Measurements from ENCODE around the gene CCDC12. TPM values are rescaled to one million over a fixed set of nuclear protein-coding genes. Genes with fewer than 3 reads are reported as not detected.

Gene CCDC12
- polyA plus RNA-seq, 4 donors = 59.7 to 84.5 (median 76.0) TPM

DNA sequence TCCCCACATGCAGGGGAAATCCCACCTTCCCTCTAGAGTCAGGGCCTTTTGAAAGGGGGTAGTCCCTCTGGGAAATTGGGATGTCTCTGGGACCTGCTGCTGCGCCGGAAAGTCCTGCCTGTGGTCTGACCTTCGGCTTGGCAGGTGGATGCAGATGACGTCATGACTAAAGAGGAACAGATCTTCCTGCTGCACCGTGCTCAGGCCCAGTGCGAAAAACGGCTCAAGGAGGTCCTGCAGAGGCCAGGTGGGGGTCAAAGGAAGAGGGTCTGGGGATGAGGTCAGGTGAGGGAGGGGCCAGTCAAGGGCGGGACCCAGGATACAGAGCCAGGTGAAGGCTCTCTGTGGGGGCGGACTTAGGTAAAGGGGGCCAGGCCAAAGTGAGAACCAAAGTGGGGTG, 82.8 kb downstream of the CCDC12 start:
- Histone ChIP-seq H3K4me3 (ENCODE audit: low read depth in 1 of 3, low read length in 3 of 3) (no peak overlapping the region), H3K4me1 (ENCODE audit: control insufficient read depth in 3 of 3, insufficient read depth in 2 of 3, low read depth in 1 of 3, low read length in 2 of 3) (peaks cover 0 to 20% (median 0%) of the 10 kb centered on the region in 3 donors), H3K36me3 (ENCODE audit: control insufficient read depth in 3 of 3, insufficient read depth in 2 of 3, low read depth in 1 of 3, low read length in 3 of 3) (no peaks in the 10 kb centered on the region), H3K9me3 (ENCODE audit: control insufficient read depth in 2 of 2, insufficient read depth in 1 of 2, low read depth in 1 of 2, low read length in 1 of 2) (no peaks in the 10 kb centered on the region), H3K27ac (ENCODE audit: low read depth in 1 of 3, low read length in 2 of 3) (no peak overlapping the region), H3K27me3 (ENCODE audit: control insufficient read depth in 3 of 3, insufficient read depth in 3 of 3, low read length in 3 of 3) (peaks cover 3 to 54% (median 4%) of the 10 kb centered on the region in 3 donors)
- no peak for FAIRE-seq
- 26 to 62% (median 44%) methylated on average over 9 of the region's 9 CpGs for WGBS, 3 donors
- no peak for DNase-seq

DNA sequence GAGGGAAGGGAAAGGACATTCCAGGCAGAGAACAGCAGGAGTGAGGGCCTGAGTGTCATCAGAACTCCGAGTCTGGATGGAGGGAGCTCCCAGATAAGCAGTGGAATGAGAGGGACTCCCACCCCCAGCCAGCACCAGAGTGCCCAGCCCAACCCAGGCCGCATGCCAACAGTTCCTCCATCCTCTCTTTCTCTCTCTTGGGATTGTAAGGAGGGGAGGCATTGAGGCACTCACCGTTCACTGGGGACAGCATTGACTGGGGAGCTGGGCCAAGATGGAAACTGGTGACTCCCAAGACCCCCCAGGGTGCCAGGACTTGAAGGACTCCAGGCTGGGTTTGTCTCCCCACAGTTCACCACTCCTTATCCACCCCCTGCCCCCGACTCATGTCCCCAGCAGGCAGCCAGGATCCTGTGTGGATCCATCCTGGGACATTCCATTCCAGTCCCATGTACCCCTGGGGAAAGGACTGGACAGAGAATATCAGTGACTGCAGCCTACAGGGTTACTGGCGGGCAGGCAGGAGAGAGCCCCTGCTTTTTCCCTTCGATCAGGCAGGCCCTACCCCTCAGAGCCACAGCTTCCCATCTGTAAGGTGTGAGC, 83.3 kb downstream of the CCDC12 start:
- DNase-seq = no peak
- FAIRE-seq = no peak
- H3K27ac ChIP-seq (ENCODE audit: low read depth in 1 of 3, low read length in 2 of 3) = no peak overlapping the region

DNA sequence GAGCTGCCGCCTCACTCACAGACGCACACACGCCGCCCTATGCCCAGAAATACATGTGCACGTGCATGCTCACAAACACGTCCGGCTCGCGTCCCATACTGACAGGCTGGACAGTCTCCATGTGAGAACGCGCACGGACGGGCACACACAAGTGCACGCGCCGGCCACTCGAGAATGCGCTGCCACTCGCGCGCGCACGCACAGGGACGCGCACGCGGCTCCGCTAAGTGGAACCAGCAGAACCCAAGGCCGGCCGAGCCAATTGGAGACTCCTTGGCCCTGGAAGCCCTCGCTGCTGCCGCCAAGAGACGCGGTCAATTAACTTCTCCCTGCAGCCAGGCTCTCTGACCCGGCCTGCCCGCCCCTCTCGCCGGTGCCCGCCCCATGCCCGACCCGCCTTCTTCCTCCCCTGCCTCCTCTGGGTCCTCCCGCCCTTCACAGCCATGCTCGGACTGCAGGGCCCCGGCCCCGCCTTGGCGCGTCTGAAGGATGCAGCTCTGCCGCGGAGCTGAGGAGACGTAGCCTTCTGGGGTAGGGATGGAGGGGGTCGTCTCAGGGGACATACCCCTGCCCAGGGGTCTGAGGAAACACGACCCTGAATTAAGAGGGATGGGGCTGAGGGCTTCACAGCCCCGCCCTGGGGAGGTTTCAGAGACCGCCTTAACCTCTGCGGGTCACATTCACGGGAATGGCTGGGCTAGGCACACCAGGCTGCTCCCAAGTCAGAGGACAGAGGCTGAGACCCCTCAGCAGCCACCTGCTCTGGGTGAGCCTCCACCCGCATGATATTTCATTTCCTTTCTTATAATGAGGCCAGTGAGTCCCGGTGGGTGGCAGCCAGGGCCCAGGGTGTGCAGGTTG, 84.0 kb downstream of the CCDC12 start:
- WGBS, 3 donors = 4 to 7% (median 5%) methylated on average over 57 to 58 of the region's 58 CpGs
- DNase-seq = peak; percentile 38 to 75
- Histone ChIP-seq H3K36me3 (ENCODE audit: control insufficient read depth in 3 of 3, insufficient read depth in 2 of 3, low read depth in 1 of 3, low read length in 3 of 3) (no peaks in the 10 kb centered on the region), H3K27ac (ENCODE audit: low read depth in 1 of 3, low read length in 2 of 3) (no peak overlapping the region), H3K9me3 (ENCODE audit: control insufficient read depth in 2 of 2, insufficient read depth in 1 of 2, low read depth in 1 of 2, low read length in 1 of 2) (no peaks in the 10 kb centered on the region), H3K27me3 (ENCODE audit: control insufficient read depth in 3 of 3, insufficient read depth in 3 of 3, low read length in 3 of 3) (peaks cover 0 to 44% (median 3%) of the 10 kb centered on the region in 3 donors), H3K4me1 (ENCODE audit: control insufficient read depth in 3 of 3, insufficient read depth in 2 of 3, low read depth in 1 of 3, low read length in 2 of 3) (peaks cover 0 to 20% (median 0%) of the 10 kb centered on the region in 3 donors), H3K4me3 (ENCODE audit: low read depth in 1 of 3, low read length in 3 of 3) (peak overlapping the region in 2 of 3 donors; percentile 9 to 31)
- no peak for FAIRE-seq

More for the DNA sequence above, 83.3 kb downstream of the CCDC12 start:
- 54 to 72% (median 58%) methylated on average over 6 of the region's 6 CpGs for WGBS, 3 donors
- H3K27me3 ChIP-seq (ENCODE audit: control insufficient read depth in 3 of 3, insufficient read depth in 3 of 3, low read length in 3 of 3) = peaks cover under 1 to 51% (median 3%) of the 10 kb centered on the region in 3 donors
- no peaks in the 10 kb centered on the region for H3K36me3 ChIP-seq (ENCODE audit: control insufficient read depth in 3 of 3, insufficient read depth in 2 of 3, low read depth in 1 of 3, low read length in 3 of 3)
- peaks cover 0 to 20% (median 0%) of the 10 kb centered on the region in 3 donors for H3K4me1 ChIP-seq (ENCODE audit: control insufficient read depth in 3 of 3, insufficient read depth in 2 of 3, low read depth in 1 of 3, low read length in 2 of 3)
- H3K9me3 ChIP-seq (ENCODE audit: control insufficient read depth in 2 of 2, insufficient read depth in 1 of 2, low read depth in 1 of 2, low read length in 1 of 2) = no peaks in the 10 kb centered on the region
- no peak overlapping the region for H3K4me3 ChIP-seq (ENCODE audit: low read depth in 1 of 3, low read length in 3 of 3)

DNA sequence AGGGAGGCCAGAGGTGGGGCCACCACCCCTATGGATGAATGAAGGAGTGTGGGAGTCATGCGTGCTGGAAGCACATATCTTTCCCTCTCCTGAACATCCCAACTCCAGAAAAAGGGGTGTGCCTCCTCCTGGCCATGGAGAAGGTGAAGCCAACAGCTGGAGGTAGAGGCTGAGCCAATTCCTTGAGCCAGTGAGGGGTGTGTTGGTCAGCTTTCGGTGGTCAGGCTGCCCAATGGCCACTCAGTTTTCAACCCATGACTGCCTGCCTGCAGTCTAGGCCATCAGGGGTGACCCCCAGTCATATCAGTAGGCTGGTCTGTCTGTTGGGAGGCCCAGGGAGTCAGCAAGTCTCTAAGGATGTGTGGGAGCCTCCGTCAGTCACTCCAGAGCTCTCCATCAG, 85.4 kb downstream of the CCDC12 start:
- 76 to 90% (median 80%) methylated on average over 3 of the region's 3 CpGs for WGBS, 3 donors
- no peak for DNase-seq
- no peak overlapping the region for H3K4me3 ChIP-seq (ENCODE audit: low read depth in 1 of 3, low read length in 3 of 3)
- H3K27me3 ChIP-seq (ENCODE audit: control insufficient read depth in 3 of 3, insufficient read depth in 3 of 3, low read length in 3 of 3) = peaks cover 0 to 44% (median 3%) of the 10 kb centered on the region in 3 donors
- FAIRE-seq = no peak
- H3K4me1 ChIP-seq (ENCODE audit: control insufficient read depth in 3 of 3, insufficient read depth in 2 of 3, low read depth in 1 of 3, low read length in 2 of 3) = peaks cover 0 to 20% (median 0%) of the 10 kb centered on the region in 3 donors
- H3K36me3 ChIP-seq (ENCODE audit: control insufficient read depth in 3 of 3, insufficient read depth in 2 of 3, low read depth in 1 of 3, low read length in 3 of 3) = no peaks in the 10 kb centered on the region
- H3K27ac ChIP-seq (ENCODE audit: low read depth in 1 of 3, low read length in 2 of 3) = no peak overlapping the region
- no peaks in the 10 kb centered on the region for H3K9me3 ChIP-seq (ENCODE audit: control insufficient read depth in 2 of 2, insufficient read depth in 1 of 2, low read depth in 1 of 2, low read length in 1 of 2)

DNA sequence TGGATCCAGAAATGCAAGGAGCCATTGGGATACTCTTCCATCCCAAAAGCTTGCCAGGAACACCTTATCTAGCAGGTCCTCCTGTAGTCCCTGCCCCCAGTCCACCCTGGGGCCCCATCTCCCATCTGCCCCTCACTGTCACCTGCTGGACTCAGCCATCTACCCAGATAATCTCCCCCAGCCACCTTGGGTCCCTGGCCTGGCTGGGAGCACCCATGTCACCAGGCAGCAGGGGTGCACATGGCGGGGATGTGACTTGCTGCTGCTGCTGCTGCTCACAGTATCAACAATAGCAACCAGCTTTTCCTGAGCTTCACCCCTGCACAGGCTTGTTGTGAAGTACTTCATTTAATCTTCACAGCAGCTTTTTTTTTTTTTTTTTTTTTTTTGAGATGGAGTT, 86.4 kb downstream of the CCDC12 start:
- H3K27ac ChIP-seq (ENCODE audit: low read depth in 1 of 3, low read length in 2 of 3) = no peak overlapping the region
- no peak for FAIRE-seq

DNA sequence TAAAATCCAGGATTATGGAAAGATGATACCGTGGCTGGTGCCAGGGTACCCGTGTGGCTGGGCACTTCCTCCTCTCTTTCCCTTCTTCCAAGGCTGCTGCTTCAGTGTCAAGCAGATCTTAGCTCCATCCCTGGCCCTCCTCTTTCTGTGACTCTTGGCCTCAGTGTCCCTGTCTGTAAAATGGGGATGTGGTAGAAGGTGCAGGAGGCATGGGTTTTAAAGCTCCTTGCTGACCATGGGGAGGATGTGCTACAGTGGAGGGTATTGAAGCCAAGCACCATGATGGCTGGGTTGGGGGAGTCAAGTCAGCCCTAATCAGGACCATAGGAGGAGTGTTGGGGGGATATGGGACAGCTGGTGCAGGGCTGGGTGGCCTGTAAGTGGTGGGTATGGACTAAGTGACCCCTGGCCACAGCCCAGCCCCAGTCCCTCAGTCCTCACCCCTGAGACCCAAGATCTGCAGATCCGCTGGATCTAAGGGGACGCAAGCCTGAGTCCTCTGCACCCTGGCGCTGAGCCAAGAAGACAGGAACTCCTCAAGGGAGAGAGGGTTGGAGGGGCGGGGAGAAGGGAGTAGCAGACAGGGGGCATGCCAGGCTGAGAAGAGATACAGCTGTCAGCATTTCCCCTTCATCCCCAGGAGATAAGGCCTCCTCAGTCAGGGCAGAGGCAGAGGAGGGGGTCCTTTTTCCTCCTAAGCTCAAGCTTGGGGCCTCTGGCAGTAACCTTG, 87.0 kb downstream of the CCDC12 start:
- H3K27me3 ChIP-seq (ENCODE audit: control insufficient read depth in 3 of 3, insufficient read depth in 3 of 3, low read length in 3 of 3) = peaks cover 0 to 49% (median 3%) of the 10 kb centered on the region in 3 donors
- no peaks in the 10 kb centered on the region for H3K9me3 ChIP-seq (ENCODE audit: control insufficient read depth in 2 of 2, insufficient read depth in 1 of 2, low read depth in 1 of 2, low read length in 1 of 2)
- H3K4me1 ChIP-seq (ENCODE audit: control insufficient read depth in 3 of 3, insufficient read depth in 2 of 3, low read depth in 1 of 3, low read length in 2 of 3) = peaks cover 0 to 20% (median 0%) of the 10 kb centered on the region in 3 donors
- FAIRE-seq = no peak
- peaks cover 0 to 5% (median 0%) of the 10 kb centered on the region in 3 donors for H3K36me3 ChIP-seq (ENCODE audit: control insufficient read depth in 3 of 3, insufficient read depth in 2 of 3, low read depth in 1 of 3, low read length in 3 of 3)
- DNase-seq = peak in 1 of 2 donors; percentile 33
- no peak overlapping the region for H3K27ac ChIP-seq (ENCODE audit: low read depth in 1 of 3, low read length in 2 of 3)
- no peak overlapping the region for H3K4me3 ChIP-seq (ENCODE audit: low read depth in 1 of 3, low read length in 3 of 3)
- WGBS, 3 donors = 41 to 62% (median 60%) methylated on average over 6 of the region's 6 CpGs

More for the DNA sequence above, 86.4 kb downstream of the CCDC12 start:
- Histone ChIP-seq H3K4me1 (ENCODE audit: control insufficient read depth in 3 of 3, insufficient read depth in 2 of 3, low read depth in 1 of 3, low read length in 2 of 3) (peaks cover 0 to 20% (median 0%) of the 10 kb centered on the region in 3 donors), H3K4me3 (ENCODE audit: low read depth in 1 of 3, low read length in 3 of 3) (no peak overlapping the region), H3K9me3 (ENCODE audit: control insufficient read depth in 2 of 2, insufficient read depth in 1 of 2, low read depth in 1 of 2, low read length in 1 of 2) (no peaks in the 10 kb centered on the region), H3K27me3 (ENCODE audit: control insufficient read depth in 3 of 3, insufficient read depth in 3 of 3, low read length in 3 of 3) (peaks cover 0 to 44% (median 3%) of the 10 kb centered on the region in 3 donors), H3K36me3 (ENCODE audit: control insufficient read depth in 3 of 3, insufficient read depth in 2 of 3, low read depth in 1 of 3, low read length in 3 of 3) (no peaks in the 10 kb centered on the region)
- no peak for DNase-seq
- WGBS, 3 donors = 88 to 92% (median 90%) methylated on average over 1 of the region's 1 CpG

DNA sequence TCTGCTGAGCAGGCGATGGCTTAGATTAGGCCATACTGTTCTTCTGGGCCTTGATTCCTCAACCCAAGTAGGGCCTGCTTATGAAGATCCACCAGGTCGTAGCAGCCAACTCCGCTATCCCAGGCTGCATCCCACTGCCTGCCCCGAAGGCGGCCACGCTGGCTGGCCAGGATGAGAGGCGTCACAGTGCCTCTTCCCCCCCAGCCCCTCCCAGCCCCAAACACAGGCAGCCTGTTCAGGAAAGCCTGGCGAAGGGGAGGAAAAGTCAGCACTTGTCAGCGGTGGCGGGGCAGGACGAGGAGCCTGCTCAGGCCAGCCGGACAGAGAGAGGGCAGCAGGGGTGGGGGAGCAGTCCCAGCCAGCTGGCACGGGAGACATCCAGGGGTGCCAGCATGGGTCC, 87.8 kb downstream of the CCDC12 start:
- DNase-seq = no peak
- WGBS, 3 donors = 77 to 89% (median 89%) methylated on average over 13 of the region's 13 CpGs
- no peak for FAIRE-seq
- H3K9me3 ChIP-seq (ENCODE audit: control insufficient read depth in 2 of 2, insufficient read depth in 1 of 2, low read depth in 1 of 2, low read length in 1 of 2) = no peaks in the 10 kb centered on the region
- no peak overlapping the region for H3K4me3 ChIP-seq (ENCODE audit: low read depth in 1 of 3, low read length in 3 of 3)
- no peak overlapping the region for H3K27ac ChIP-seq (ENCODE audit: low read depth in 1 of 3, low read length in 2 of 3)
- H3K4me1 ChIP-seq (ENCODE audit: control insufficient read depth in 3 of 3, insufficient read depth in 2 of 3, low read depth in 1 of 3, low read length in 2 of 3) = peaks cover 0 to 23% (median 0%) of the 10 kb centered on the region in 3 donors
- H3K36me3 ChIP-seq (ENCODE audit: control insufficient read depth in 3 of 3, insufficient read depth in 2 of 3, low read depth in 1 of 3, low read length in 3 of 3) = peaks cover 0 to 5% (median 0%) of the 10 kb centered on the region in 3 donors
- peaks cover 0 to 54% (median 6%) of the 10 kb centered on the region in 3 donors for H3K27me3 ChIP-seq (ENCODE audit: control insufficient read depth in 3 of 3, insufficient read depth in 3 of 3, low read length in 3 of 3)

DNA sequence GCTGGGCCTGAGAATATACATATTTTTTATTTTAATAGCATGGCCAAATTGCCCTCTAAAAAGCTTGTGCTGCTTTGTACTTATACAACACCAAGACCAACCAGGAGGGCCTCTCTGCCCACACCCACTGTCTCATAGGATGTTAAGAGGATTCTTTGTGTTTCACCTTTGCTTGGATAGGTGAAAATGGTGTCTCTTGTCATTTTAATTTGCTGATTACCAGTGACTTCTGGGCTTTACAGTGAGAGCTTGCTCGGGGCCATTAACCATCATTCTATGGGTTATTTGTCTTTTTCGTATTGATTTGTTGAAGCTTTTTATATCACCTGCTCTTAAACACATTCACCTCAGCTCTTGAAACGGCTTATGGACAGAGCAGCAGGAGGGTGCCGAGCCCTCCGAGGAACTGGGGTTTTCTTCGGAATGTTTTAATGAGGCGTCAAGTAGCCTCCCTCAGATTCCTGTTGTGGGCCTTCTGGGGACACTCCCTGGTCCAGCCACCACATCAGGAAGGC, 88.5 kb downstream of the CCDC12 start:
- FAIRE-seq (no peak), DNase-seq (no peak)
- Histone ChIP-seq H3K4me3 (ENCODE audit: low read depth in 1 of 3, low read length in 3 of 3) (no peak overlapping the region), H3K27ac (ENCODE audit: low read depth in 1 of 3, low read length in 2 of 3) (no peak overlapping the region), H3K36me3 (ENCODE audit: control insufficient read depth in 3 of 3, insufficient read depth in 2 of 3, low read depth in 1 of 3, low read length in 3 of 3) (peaks cover 0 to 5% (median 0%) of the 10 kb centered on the region in 3 donors), H3K27me3 (ENCODE audit: control insufficient read depth in 3 of 3, insufficient read depth in 3 of 3, low read length in 3 of 3) (peaks cover 3 to 51% (median 7%) of the 10 kb centered on the region in 3 donors), H3K9me3 (ENCODE audit: control insufficient read depth in 2 of 2, insufficient read depth in 1 of 2, low read depth in 1 of 2, low read length in 1 of 2) (no peaks in the 10 kb centered on the region), H3K4me1 (ENCODE audit: control insufficient read depth in 3 of 3, insufficient read depth in 2 of 3, low read depth in 1 of 3, low read length in 2 of 3) (peaks cover 0 to 25% (median 0%) of the 10 kb centered on the region in 3 donors)
- WGBS, 3 donors = 72 to 78% (median 73%) methylated on average over 7 of the region's 7 CpGs

Measured in small intestine (tissue), 7 donors.